Measurements from ENCODE around the gene SLC47A2. TPM values are rescaled to one million over a fixed set of nuclear protein-coding genes. Genes with fewer than 3 reads are reported as not detected.

The SLC47A2 gene
- total and polyA plus RNA-seq, 9 of the 15 experiments (the other 6 are each of a cell fraction or from before 2014, with no cell fraction given) = not detected

DNA sequence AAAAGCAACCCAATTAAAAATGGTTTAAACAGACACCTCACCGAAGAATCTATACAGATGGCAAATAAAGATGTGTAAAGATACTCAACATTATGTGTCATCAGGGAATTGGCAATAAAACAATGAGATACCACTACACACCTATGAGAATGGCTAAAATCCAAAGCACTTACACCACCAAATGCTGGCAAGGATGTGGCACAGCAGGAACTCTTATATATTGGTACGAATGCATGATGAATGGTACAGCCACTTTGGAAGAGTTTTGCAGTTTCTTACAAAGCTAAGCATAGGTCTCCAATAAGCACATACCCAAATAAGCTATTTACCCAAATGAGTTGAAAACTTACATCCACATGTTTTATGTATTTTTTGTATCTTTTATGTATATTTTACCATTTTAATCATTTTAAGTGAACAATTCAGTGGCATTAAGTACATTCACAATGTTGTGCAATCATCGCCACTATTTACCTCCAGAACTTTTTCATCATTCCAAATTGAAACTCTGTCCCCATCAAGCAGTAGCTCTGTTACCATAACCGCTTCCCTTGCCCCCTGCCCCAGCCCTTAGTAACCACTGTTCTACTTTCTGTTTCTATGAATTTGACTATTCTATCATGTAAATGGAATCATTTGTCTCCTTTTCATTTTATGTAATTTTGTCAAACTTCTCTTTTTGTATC is 74.6 kb downstream of the SLC47A2 start:
- WGBS (ENCODE audit: insufficient coverage, low coverage, missing lambda C conversion rate) = 2% methylated on average over 4 of the region's 4 CpGs
- Histone ChIP-seq H3K27me3 (ENCODE audit: control insufficient read depth in 2 of 2, insufficient read depth in 2 of 2, low read length in 2 of 2) (no peaks in the 10 kb centered on the region), H3K4me1 (replicated peaks in 1 of 2; ENCODE audit: control insufficient read depth in 2 of 2, insufficient read depth in 2 of 2, low read length in 2 of 2) (no peaks in the 10 kb centered on the region), H3K9me3 (replicated peaks; ENCODE audit: control insufficient read depth, insufficient read depth, low read depth, low read length) (no peaks in the 10 kb centered on the region), H3K9ac (ENCODE audit: insufficient read depth in 1 of 2, low read depth in 2 of 2, low read length in 2 of 2) (no peak overlapping the region), H2AFZ (ENCODE audit: low read depth, low read length) (no peak overlapping the region), H3K4me2 (ENCODE audit: insufficient read depth, low read length) (no peak overlapping the region), H3K4me3 (no peak overlapping the region), H3K27ac (ENCODE audit: extremely low read depth, low read depth, low read length) (no peak overlapping the region), H3K9me1 (ENCODE audit: control insufficient read depth, insufficient read depth, low read length) (no peaks in the 10 kb centered on the region), H4K20me1 (replicated peaks; ENCODE audit: control insufficient read depth, insufficient read depth, low read length) (no peaks in the 10 kb centered on the region), H3K36me3 (ENCODE audit: control insufficient read depth, insufficient read depth, low read length) (no peaks in the 10 kb centered on the region), H3K79me2 (ENCODE audit: control insufficient read depth, insufficient read depth, low read length) (no peaks in the 10 kb centered on the region)
- intact Hi-C loops (cut with micrococcal nuclease) = no loop called here
- peak; percentile 38; the same call in 1 of the 2 replicates for TF ChIP-seq CEBPB (tag; IDR thresholded peaks at IDR 0.05)
- no peak for TF ChIP-seq ETS2 (tag; IDR thresholded peaks at IDR 0.05; ENCODE audit: borderline replicate concordance, poor library complexity, severe bottlenecking)
- ATAC-seq (no peak), DNase-seq (ENCODE audit: extremely low read depth in 1 of 4, low spot score in 3 of 4) (no peak), FAIRE-seq (no peak)
- no TSS peak for BruUV-seq (replicated peaks)
- POLR2A ChIA-PET = no interaction called here
- in situ Hi-C loops (cut with MboI) = no loop called here
- CTCF ChIA-PET (ENCODE audit: low intra/inter-chr PET ratio) = no interaction called here

DNA sequence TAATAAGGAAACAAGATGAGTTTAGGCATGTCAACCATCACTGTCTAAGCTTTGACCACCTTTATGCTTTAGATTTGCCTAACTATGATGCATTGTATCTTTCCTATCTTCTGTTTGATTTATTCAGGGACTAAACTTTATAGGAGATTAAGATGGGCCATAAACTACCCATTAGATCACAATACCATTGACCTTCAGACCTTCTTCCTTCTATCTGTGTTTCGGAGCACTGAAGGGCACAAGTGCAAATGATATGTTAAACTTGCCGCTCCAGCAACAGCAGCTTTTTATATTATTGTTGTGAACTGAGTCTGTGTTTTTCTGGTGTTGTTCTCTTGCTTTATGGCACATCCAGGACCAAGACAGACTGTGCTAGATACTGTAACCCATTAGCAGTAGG is 84.5 kb downstream of the SLC47A2 start:
- BruUV-seq (replicated peaks) = no TSS peak
- H3K9me1 ChIP-seq (ENCODE audit: control insufficient read depth, insufficient read depth, low read length) = no peaks in the 10 kb centered on the region
- intact Hi-C loops (cut with micrococcal nuclease) = no loop called here
- CTCF ChIA-PET (ENCODE audit: low intra/inter-chr PET ratio) = no interaction called here
- H3K4me1 ChIP-seq (replicated peaks in 1 of 2; ENCODE audit: control insufficient read depth in 2 of 2, insufficient read depth in 2 of 2, low read length in 2 of 2) = no peaks in the 10 kb centered on the region
- FAIRE-seq (no peak), DNase-seq (ENCODE audit: extremely low read depth in 1 of 4, low spot score in 3 of 4) (no peak), ATAC-seq (no peak)
- TF ChIP-seq ZNF224 (CRISPR knock-in tag; IDR thresholded peaks at IDR 0.05) (no peak), KDM1A (IDR thresholded peaks at IDR 0.05) (no peak)
- TF ChIP-seq, protein P1, sequence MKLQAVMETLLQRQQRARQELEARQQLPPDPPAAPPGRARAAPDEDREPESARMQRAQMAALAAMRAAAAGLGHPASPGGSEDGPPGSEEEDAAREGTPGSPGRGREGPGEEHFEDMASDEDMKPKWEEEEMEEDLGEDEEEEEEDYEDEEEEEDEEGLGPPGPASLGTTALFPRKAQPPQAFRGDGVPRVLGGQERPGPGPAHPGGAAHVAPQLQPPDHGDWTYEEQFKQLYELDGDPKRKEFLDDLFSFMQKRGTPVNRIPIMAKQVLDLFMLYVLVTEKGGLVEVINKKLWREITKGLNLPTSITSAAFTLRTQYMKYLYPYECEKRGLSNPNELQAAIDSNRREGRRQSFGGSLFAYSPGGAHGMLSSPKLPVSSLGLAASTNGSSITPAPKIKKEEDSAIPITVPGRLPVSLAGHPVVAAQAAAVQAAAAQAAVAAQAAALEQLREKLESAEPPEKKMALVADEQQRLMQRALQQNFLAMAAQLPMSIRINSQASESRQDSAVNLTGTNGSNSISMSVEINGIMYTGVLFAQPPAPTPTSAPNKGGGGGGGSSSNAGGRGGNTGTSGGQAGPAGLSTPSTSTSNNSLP (IDR thresholded peaks at IDR 0.05; ENCODE audit: borderline replicate concordance, low read depth, low read length) = no peak
- TF ChIP-seq, protein P2, sequence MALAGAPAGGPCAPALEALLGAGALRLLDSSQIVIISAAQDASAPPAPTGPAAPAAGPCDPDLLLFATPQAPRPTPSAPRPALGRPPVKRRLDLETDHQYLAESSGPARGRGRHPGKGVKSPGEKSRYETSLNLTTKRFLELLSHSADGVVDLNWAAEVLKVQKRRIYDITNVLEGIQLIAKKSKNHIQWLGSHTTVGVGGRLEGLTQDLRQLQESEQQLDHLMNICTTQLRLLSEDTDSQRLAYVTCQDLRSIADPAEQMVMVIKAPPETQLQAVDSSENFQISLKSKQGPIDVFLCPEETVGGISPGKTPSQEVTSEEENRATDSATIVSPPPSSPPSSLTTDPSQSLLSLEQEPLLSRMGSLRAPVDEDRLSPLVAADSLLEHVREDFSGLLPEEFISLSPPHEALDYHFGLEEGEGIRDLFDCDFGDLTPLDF (CRISPR knock-in tag; IDR thresholded peaks at IDR 0.05) = no peak
- 4% methylated on average over 2 of the region's 2 CpGs for WGBS (ENCODE audit: insufficient coverage, low coverage, missing lambda C conversion rate)
- no peaks in the 10 kb centered on the region for H3K9me3 ChIP-seq (replicated peaks; ENCODE audit: control insufficient read depth, insufficient read depth, low read depth, low read length)
- H2AFZ ChIP-seq (ENCODE audit: low read depth, low read length) = no peak overlapping the region
- no peak overlapping the region for H3K9ac ChIP-seq (ENCODE audit: insufficient read depth in 1 of 2, low read depth in 2 of 2, low read length in 2 of 2)
- no peak overlapping the region for H3K4me3 ChIP-seq
- in situ Hi-C loops (cut with MboI) = no loop called here
- POLR2A ChIA-PET = no interaction called here
- no peaks in the 10 kb centered on the region for H3K27me3 ChIP-seq (ENCODE audit: control insufficient read depth in 2 of 2, insufficient read depth in 2 of 2, low read length in 2 of 2)
- no peaks in the 10 kb centered on the region for H3K79me2 ChIP-seq (ENCODE audit: control insufficient read depth, insufficient read depth, low read length)
- no peaks in the 10 kb centered on the region for H3K36me3 ChIP-seq (ENCODE audit: control insufficient read depth, insufficient read depth, low read length)
- no peak overlapping the region for H3K4me2 ChIP-seq (ENCODE audit: insufficient read depth, low read length)
- no peaks in the 10 kb centered on the region for H4K20me1 ChIP-seq (replicated peaks; ENCODE audit: control insufficient read depth, insufficient read depth, low read length)
- no peak overlapping the region for H3K27ac ChIP-seq (ENCODE audit: extremely low read depth, low read depth, low read length)
